HEK293T (cell line): ENCODE data around the gene JOSD2.
A peak's percentile ranks its signal among the peaks of the same experiment; 100 is the strongest.
"Not testable (repeated sequence)": the region's sequence is repeated elsewhere in the genome, so short reads cannot be mapped to it uniquely, and the experiment has no call there.

Experiments used
- CTCF ChIA-PET: fragments of 350-600 bp; formaldehyde crosslinking; extraction: SDS; loops from one replicate; lab custom pipeline; 2021; ENCODE audit warnings: antibody characterized with exemption, inconsistent platforms; lab: Yijun Ruan, JAX
- POLR2A ChIA-PET: fragments of 350-600 bp; formaldehyde crosslinking; extraction: SDS; loops from one replicate; lab custom pipeline; 2020; ENCODE audit warnings: antibody characterized with exemption, inconsistent platforms; lab: Yijun Ruan, JAX
- DNase-seq: peaks from one replicate; pipeline ENCODE4 v3.0.0; 2012; ENCODE audit warnings: mixed read lengths; ENCODE audit errors: extremely low spot score
- ARNT ChIP-seq: fragments of 450-650 bp; IDR thresholded peaks from 2 replicates; pipeline ENCODE4 v1.6.1; 2017; ENCODE audit warnings: mild to moderate bottlenecking
- BHLHE40 ChIP-seq: fragments of 450-650 bp; IDR thresholded peaks from 2 replicates; pipeline ENCODE4 v1.6.1; 2016; ENCODE audit warnings: mild to moderate bottlenecking, moderate library complexity, borderline replicate concordance
- CTBP1 ChIP-seq: fragments of 450-650 bp; IDR thresholded peaks from 2 replicates; pipeline ENCODE4 v1.6.1; 2016; ENCODE audit warnings: borderline replicate concordance
- ELF4 ChIP-seq: fragments of 450-650 bp; IDR thresholded peaks from 2 replicates; pipeline ENCODE4 v1.6.1; 2017; ENCODE audit warnings: antibody characterized with exemption
- FOXA1 ChIP-seq: fragments of 450-650 bp; IDR thresholded peaks from 2 replicates; pipeline ENCODE4 v1.6.1; 2016; ENCODE audit warnings: mild to moderate bottlenecking
- FOXK2 ChIP-seq: fragments of 450-650 bp; IDR thresholded peaks from 2 replicates; pipeline ENCODE4 v1.6.1; 2016; ENCODE audit warnings: mild to moderate bottlenecking
- FOXM1 ChIP-seq: fragments of 450-650 bp; IDR thresholded peaks from 2 replicates; pipeline ENCODE4 v1.6.1; 2017; ENCODE audit warnings: mild to moderate bottlenecking, borderline replicate concordance
- HDGF ChIP-seq: fragments of 450-650 bp; IDR thresholded peaks from 2 replicates; pipeline ENCODE4 v1.6.1; 2017; ENCODE audit warnings: antibody characterized with exemption, borderline replicate concordance
- L3MBTL2 ChIP-seq: fragments of 450-650 bp; conservative IDR thresholded peaks from 2 replicates; pipeline ENCODE4 v1.6.1; 2016; ENCODE audit warnings: mild to moderate bottlenecking
- LEF1 ChIP-seq: fragments of 450-650 bp; IDR thresholded peaks from 2 replicates; pipeline ENCODE4 v1.6.1; 2017; ENCODE audit warnings: mild to moderate bottlenecking, borderline replicate concordance
- NFRKB ChIP-seq: fragments of 450-650 bp; IDR thresholded peaks from 2 replicates; pipeline ENCODE4 v1.6.1; 2016; ENCODE audit warnings: mild to moderate bottlenecking, moderate library complexity
- SP1 ChIP-seq: fragments of 450-650 bp; IDR thresholded peaks from 2 replicates; pipeline ENCODE4 v1.6.1; 2017
- SUZ12 ChIP-seq: fragments of 450-650 bp; IDR thresholded peaks from 2 replicates; pipeline ENCODE4 v1.6.1; 2016; ENCODE audit warnings: mild to moderate bottlenecking
- TARDBP ChIP-seq: fragments of 450-650 bp; IDR thresholded peaks from 2 replicates; pipeline ENCODE4 v1.6.1; 2016
- ZNF384 ChIP-seq: fragments of 450-650 bp; IDR thresholded peaks from 2 replicates; pipeline ENCODE4 v1.6.1; 2016
- TF ChIP-seq, protein P1 (sequence below): fragments of 450-650 bp; IDR thresholded peaks from 2 replicates; pipeline ENCODE4 v1.6.1; 2016

The JOSD2 gene

DNA sequence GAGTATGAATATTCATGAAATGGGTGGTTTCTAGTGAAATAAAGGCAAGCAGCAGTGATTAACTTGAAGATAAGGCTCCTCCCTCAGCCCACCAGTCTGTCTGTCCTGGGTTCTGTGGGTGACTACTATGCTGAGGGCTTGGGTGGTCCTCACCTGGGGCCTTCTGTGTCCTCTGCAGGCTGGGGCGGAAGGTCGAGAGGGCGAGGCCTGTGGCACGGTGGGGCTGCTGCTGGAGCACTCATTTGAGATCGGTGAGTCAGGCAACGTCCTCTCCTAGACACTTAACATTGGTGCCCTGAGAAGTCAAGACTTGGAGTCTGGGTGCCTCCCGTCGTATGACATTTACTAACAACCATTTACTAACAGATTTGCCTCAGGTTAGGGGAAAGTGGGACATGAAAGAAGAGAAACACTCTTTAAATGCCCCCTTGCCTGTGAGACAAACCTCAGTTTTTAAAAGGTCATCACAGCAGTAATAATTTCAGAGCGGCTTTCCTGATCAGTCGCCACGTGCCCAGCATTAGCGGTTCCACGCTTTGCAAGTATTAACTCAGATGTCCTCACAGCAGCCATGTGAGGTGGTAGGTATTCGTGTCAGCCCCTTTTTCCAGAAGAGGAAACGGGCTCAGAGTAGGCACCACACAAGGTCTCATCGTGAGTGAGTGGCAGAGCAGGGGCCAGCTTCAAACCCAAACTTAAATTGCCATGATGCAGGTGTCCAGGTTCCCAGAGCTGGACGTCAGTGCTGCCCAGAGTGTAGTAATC is 33.1 kb downstream of the JOSD2 start:
- ChIA-PET POLR2A (no interaction called here), CTCF (interaction anchor here (1.0 to 1.9 kb wide), 3 partner anchors 12 to 109 kb away, joined by 3 to 14 read pairs (median 4); no protein-coding TSS in a partner anchor)
- no peak for TF ChIP-seq ZNF384
- TF ChIP-seq TARDBP: no peak
- no peak for DNase-seq

DNA sequence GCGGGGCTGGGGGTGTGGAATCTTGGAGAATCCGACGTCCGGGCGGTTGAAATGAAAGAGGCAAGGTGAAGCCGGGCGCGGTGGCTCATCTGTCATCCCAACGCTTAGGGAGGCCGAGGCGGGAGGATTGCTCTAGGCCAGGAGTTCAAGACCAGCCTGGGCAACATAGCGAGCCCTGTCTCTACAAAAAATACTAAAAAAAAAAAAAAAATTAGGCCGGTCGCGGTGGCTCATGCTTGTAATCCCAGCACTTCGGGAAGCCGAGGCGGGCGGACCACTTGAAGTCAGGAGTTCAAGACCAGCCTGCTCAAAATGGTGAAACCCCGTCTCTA is 34.1 kb downstream of the JOSD2 start:
- ChIA-PET POLR2A (no interaction called here), CTCF (no interaction called here)
- TF ChIP-seq, protein P1, sequence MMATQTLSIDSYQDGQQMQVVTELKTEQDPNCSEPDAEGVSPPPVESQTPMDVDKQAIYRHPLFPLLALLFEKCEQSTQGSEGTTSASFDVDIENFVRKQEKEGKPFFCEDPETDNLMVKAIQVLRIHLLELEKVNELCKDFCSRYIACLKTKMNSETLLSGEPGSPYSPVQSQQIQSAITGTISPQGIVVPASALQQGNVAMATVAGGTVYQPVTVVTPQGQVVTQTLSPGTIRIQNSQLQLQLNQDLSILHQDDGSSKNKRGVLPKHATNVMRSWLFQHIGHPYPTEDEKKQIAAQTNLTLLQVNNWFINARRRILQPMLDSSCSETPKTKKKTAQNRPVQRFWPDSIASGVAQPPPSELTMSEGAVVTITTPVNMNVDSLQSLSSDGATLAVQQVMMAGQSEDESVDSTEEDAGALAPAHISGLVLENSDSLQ: no peak
- TF ChIP-seq SUZ12: no peak
- no peak for TF ChIP-seq ELF4
- TF ChIP-seq ARNT: no peak
- TF ChIP-seq TARDBP: no peak
- TF ChIP-seq NFRKB: no peak
- no peak for TF ChIP-seq FOXA1
- no peak for DNase-seq

DNA sequence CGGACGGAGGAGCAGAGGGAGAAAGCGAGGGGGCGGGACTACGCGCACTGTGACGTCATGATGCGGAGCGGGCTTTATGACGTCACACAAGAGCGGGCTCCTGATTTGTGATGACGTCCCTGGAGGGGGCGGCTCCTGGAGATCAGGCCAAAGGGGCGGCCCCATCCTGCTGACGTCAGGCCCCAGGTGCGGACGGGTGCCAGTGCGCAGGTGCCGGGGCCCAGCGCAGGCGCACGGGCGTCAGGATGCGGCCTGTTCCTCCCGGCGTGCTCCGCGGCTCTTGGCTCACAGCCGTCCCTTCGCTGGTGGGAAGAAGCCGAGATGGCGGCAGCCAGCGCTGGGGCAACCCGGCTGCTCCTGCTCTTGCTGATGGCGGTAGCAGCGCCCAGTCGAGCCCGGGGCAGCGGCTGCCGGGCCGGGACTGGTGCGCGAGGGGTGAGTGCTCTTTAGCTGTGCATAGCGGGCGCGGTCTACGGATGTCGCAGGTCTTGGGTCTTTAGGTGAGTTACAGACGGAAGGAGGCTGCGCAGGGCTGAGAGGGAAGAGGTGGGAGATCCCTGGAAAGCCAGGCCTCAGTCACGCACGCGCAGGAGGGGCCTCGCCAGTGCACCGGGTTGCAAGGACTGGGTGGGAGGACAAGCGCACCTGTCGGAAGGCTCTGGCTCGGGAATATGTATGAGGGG is 34.6 kb downstream of the JOSD2 start, which contains the start of the genes EMC10 and GARIN5A:
EMC10 (plus strand) TSS at position 284 of the 683 bp plus-strand sequence; CDS start at position 322, 38 bp downstream.
GARIN5A (minus strand) TSS at position 625 of the 683 bp plus-strand sequence; CDS start at position 165, 460 bp downstream.
- TF ChIP-seq SUZ12 (no peak), LEF1 (no peak), ARNT (no peak), CTBP1 (no peak), ZNF384 (no peak), FOXM1 (no peak), NFRKB (no peak), TARDBP (peak; percentile 98), FOXA1 (no peak), HDGF (no peak), FOXK2 (no peak), ELF4 (peak; percentile 42; the same call in 1 of the 2 replicates), BHLHE40 (no peak), L3MBTL2 (peak; percentile 70), SP1 (no peak)
- TF ChIP-seq, protein P1: peak; percentile 62; the same call in 1 of the 2 replicates
- POLR2A ChIA-PET: no interaction called here
- CTCF ChIA-PET: no interaction called here
- DNase-seq: peak; percentile 100

DNA sequence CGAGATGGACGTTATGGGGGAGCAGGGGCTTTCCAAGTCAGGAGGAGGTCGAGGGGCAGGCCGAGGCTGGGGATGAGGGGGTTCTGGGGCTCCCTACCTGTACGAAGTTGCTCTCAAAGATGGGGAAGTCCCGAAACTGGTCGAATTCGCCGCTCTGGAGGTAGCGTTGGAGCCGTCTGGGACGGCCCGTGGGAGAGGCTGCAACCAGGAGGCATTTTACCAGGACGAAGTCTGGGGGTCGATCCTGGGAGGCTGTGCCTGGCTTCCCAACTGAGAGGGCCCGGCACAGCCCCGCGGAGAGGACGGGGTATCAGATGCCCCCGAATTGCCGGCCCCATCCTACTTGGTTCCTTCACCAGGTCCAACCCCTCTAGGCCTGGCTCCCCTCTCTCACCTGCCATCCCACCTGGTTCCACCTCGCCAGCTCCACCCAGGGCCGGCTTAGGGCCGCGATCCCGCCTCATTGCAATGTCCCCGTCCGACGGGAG is 35.2 kb downstream of the JOSD2 start:
- ChIA-PET CTCF (no interaction called here), POLR2A (no interaction called here)
- no peak for DNase-seq
- no peak for TF ChIP-seq ELF4
- TF ChIP-seq FOXK2: no peak
- no peak for TF ChIP-seq SUZ12
- TF ChIP-seq, protein P1: no peak
- no peak for TF ChIP-seq SP1
- no peak for TF ChIP-seq ZNF384
- no peak for TF ChIP-seq FOXA1
- TF ChIP-seq L3MBTL2: no peak
- TF ChIP-seq HDGF: no peak
- TF ChIP-seq LEF1: no peak
- no peak for TF ChIP-seq BHLHE40
- TF ChIP-seq CTBP1: no peak
- TF ChIP-seq ARNT: no peak
- no peak for TF ChIP-seq NFRKB
- no peak for TF ChIP-seq TARDBP
- no peak for TF ChIP-seq FOXM1

DNA sequence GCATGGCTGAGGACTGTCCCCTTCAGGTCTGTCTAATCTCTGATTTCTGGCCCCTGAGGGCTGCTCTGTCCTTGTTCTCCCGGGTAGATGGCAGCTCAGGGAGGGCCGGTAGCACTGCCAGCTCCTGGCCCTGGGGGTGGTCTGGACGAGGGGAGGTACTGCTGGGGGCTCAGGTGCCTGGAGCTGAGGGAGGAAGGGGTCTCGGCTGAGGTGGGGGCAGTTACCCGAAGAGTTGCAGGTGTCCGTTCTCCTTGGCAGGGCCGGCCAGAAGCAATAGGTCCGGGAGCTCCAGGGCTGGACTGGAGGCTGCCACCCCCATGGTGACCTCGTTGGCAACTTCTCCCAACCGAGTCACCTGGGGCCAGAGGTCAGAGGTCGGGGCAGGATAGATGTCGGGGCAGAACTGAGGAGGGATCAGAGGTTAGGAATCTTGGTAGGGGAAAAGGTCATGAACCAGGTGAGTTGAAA is 35.9 kb downstream of the JOSD2 start:
- no peak for TF ChIP-seq NFRKB
- no peak for TF ChIP-seq FOXK2
- no peak for TF ChIP-seq BHLHE40
- no peak for TF ChIP-seq L3MBTL2
- no peak for TF ChIP-seq CTBP1
- no peak for TF ChIP-seq ELF4
- no peak for TF ChIP-seq LEF1
- TF ChIP-seq SP1: no peak
- TF ChIP-seq, protein P1: no peak
- TF ChIP-seq ARNT: no peak
- TF ChIP-seq FOXM1: no peak
- TF ChIP-seq ZNF384: no peak
- no peak for TF ChIP-seq TARDBP
- no peak for TF ChIP-seq SUZ12
- no peak for TF ChIP-seq HDGF
- ChIA-PET POLR2A (interaction anchor here (0.7 kb wide), 1 partner anchor 99 kb away, joined by 3 read pairs; the partner anchor contains the start of gene NR1H2), CTCF (no interaction called here)
- no peak for DNase-seq

- CTCF ChIA-PET, POLR2A ChIA-PET: not testable (repeated sequence)
Measured at GRCh38 chr19:50473336-50473735, 37.7 kb downstream of the JOSD2 start.

More at GRCh38 chr19:50473336-50473735, 37.7 kb downstream of the JOSD2 start:
- not testable (repeated sequence) for DNase-seq
